HG02678 (cell line): ENCODE measurements around the gene CPAMD8.

Experiments used
- ATAC-seq: cut with Tn5 transposase; IDR thresholded peaks from one replicate; pipeline ENCODE4 v1.9.1; 2021; ENCODE audit warnings: mild to moderate bottlenecking, moderate library complexity; ENCODE audit not compliant: unreplicated experiment

Gene CPAMD8

DNA sequence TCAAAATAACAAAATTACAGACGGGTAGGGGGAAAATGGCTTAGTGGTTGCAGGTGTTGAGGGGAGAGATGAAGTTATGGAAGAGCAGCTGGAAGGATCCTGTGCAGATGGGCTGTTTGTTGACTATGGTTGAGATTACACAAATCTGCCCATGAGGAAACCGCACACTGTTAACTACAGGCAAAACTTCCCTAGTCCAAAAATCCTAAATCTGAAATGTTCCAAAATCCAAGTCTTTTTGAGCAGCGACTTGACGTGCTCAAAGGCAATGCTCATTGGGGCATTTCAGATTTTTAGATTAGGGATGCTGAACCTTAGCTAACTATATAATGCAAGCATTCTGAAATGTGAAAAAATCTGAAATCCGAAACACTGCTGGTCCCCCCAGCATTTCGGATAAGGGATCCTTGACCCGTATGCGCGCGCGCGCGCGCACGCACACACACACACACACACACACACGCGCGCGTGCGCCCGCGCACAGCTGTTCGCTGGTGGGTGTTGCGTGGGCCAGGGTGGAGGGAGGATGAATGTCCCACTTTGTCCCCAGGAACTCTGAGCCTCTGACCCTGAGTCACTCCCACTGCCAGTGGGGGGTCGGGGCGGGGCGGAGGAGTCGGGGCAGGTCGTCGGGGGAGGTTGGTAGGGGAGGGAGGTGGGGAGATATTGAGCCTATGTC, 131.0 kb downstream of the CPAMD8 start:
- no peak for ATAC-seq

DNA sequence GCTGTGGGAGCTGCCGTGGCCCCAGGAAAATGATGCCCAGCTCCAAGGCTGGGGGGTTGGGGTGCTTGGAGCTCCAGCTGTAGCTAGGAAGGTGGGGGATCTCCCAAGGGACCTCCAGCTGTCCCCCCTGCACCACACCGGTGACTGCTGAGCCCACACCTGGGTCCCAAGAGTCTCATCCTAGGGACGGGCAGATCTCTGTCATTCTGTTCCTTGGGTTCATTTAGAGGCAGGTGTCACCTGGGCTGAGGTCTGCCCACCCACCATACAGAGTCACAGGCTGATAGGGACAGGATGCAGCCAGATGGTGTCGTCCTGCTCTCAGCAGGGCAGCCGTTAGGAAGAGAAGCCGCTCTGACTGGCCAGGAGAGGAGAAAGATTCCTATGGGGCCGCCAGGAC, 132.5 kb downstream of the CPAMD8 start:
- no peak for ATAC-seq

DNA sequence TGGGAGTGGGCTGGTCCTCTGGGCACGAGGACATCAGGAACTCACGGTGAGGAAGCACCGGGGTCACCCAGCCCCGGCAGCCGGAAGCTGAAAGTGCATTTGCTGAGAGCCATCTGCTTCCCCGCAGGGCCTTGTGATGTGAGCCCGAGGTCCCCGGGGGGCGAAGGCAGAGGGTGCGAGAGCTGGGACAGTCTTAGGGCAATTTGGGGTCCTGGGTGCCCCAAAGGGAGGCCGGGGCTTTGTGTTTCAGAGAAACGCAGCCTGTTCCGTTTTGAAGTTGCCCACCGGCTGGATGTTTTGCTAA, 133.0 kb downstream of the CPAMD8 start:
- ATAC-seq: no peak

GRCh38 chr19:16892868-16893685, 133.5 kb downstream of the CPAMD8 start:
- ATAC-seq: no peak

- no peak for ATAC-seq
Observed at GRCh38 chr19:16892436-16892835, 134.2 kb downstream of the CPAMD8 start.

DNA sequence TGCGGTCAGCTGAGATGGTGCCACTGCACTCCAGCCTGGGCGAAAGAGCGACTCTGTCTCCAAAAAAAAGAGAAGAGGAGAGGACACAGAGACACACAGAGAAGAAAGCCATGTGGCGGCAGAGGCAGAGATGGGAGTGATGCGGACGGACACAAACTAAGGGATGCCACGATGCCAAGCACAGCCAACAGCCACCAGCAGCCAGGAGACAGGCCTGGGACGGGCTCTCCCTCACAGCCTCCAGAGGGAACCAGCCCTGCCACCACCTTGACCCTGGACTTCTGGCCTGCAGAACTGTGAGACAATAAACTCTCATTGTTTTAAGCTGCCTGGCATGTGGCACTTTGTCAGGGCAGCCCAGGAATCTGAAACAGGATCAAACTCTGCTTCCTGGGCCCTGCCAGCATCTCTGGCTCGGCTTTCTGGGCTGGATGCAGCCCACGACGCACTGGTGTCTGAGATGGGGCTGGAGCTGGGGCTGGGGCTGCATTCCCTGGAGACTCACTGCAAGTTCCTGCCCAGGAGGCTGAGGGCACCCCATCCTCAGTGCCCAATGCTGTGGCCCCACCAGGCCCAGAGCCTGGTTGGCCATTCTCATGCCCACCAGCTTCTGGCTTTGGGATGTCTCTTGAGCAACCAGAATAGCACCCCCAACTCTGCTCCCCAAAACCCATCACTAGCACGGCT, 134.8 kb downstream of the CPAMD8 start:
- ATAC-seq: no peak

- no peak for ATAC-seq
Observed at GRCh38 chr19:16890461-16891184, 136.0 kb downstream of the CPAMD8 start.

GRCh38 chr19:16889883-16890460, 136.6 kb downstream of the CPAMD8 start:
- no peak for ATAC-seq

- no peak for ATAC-seq
Observed at GRCh38 chr19:16889366-16889882, 137.2 kb downstream of the CPAMD8 start.

DNA sequence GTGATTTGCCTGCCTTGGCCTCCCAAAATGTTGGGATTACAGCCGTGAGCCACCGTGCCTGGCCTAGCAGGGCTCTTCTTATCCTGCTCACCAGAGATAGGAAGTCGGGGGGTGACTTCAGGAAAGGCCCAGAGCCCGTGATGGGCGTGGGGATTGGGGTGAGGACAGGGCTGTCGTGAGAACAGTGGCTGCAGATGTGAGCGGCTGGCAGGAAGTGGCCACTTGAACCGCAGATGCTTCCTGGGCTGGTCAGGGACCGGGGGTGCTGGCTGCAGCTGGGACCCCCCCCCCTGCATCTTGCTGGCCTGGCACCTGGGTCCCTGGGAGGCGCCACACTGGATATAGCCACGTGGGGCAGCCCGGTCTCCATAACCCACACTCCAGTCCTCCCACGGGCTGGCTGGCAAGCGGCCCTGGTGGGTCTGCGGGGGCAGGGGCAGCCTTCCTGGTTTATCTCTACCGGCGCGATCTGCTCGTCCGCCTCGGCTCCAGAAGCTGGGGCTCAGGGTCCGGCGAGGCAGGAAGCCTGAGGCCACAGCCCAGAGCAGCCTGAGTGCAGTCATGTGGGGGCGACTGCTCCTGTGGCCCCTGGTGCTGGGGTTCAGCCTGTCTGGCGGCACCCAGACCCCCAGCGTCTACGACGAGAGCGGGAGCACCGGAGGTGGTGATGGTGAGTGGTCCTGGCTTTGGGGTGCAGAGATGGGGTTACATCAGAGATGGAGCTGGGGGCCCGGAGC, 137.8 kb downstream of the CPAMD8 start, which contains the start of gene F2RL3:
TSS of gene F2RL3 (plus strand) at position 371 of the 737 bp plus-strand sequence. CDS start at position 562, 191 bp downstream.
- ATAC-seq: no peak

GRCh38 chr19:16887353-16888265, 139.0 kb downstream of the CPAMD8 start:
- no peak for ATAC-seq

- no peak for ATAC-seq
Observed at GRCh38 chr19:16886305-16886880, 140.2 kb downstream of the CPAMD8 start.

DNA sequence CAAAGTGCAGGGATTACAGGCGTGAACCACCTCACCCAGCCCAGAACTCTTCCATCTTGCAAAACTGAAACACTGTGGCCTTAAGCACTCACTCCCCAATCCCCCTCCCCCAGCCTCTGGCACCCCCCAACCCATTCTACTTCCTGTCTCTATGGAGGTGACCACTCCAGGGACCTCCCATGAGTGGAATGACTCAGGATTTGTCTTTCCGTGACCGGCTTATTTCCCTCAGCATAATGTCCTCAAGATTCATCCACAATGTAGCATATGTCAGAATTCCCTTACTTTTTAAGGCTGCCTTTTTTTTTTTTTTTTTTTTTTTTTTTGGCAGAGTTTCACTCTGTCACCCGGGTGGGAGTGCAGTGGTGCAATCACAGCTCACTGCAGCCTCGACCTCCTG, 141.4 kb downstream of the CPAMD8 start:
- no peak for ATAC-seq

- no peak for ATAC-seq
Observed at GRCh38 chr19:16883522-16883921, 143.1 kb downstream of the CPAMD8 start.

DNA sequence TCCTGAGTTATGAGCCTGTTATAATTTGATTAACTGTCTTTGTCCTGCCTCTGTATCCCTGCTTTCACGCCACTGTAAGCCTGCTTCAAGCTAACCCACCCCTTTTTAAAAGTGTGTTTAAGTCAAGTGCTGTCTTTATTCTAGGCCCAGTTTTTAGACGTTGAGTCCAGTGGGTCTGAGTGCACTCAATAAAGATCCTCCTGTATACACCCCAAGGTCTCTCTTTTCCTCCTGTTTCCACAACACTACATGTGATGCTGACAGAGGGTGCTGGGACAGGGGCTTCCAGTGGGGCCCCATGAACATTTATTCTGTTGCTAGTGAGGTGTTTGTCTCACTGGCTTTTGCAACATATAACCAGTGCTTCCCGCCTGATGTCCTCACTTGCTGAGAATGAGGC, 144.5 kb downstream of the CPAMD8 start:
- no peak for ATAC-seq

- no peak for ATAC-seq
Observed at GRCh38 chr19:16880884-16881554, 145.6 kb downstream of the CPAMD8 start.

DNA sequence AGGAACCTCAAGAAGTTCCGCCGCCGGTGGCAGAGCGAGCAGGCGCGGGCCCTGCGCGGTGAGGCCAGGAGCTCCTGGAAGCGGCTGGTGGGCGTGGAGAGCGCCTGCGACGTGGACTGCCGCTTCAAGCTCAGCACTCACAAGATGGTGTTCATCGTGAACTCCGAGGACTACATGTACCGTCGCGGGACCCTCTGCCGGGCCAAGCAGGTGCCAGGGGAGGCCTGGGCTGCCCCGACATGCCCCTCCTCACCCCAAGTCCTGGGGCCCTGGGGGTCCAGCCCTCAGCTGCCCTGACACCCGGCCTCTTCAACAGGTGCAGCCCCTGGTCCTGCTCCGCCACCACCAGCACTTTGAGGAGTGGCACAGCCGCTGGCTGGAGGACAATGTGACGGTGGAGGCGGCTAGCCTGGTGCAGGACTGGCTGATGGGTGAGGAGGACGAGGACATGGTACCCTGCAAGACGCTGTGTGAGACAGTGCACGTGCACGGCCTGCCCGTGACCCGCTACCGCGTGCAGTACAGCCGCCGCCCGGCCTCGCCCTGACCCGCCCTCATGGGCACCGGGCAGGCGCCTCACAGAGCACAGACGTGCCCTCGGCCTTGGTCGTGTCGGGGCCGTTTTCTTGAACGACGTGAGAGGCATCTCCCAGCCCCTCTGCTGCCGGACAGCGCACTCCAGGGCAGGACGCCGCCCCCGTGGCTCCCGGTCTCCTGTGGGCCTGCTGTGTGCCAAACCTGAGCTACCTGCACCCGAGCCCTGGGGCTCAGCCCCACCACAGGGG, 148.2 kb downstream of the CPAMD8 start:
- no peak for ATAC-seq
